Bronchial epithelial cell (primary cell): ENCODE data around the gene CARD19. TPM values are rescaled to one million over a fixed set of nuclear protein-coding genes. Genes with fewer than 3 reads are reported as not detected.

Experiments
- DNase-seq: peaks from one replicate; pipeline ENCODE4 v3.0.0-alpha.2; 2010; ENCODE audit warnings: low read depth
- FAIRE-seq: peaks from 2 replicates; lab custom pipeline; 2011; peaks lifted over from hg19 to GRCh38; lab: Jason Lieb, UNC
- H3K27me3 ChIP-seq: 2 replicates; pipeline ENCODE4 v1.5.1; 2011; ENCODE audit warnings: low read length; ENCODE audit not compliant: control insufficient read depth, insufficient read depth
- H3K36me3 ChIP-seq: 2 replicates; pipeline ENCODE4 v1.5.1; 2011; ENCODE audit warnings: low read length; ENCODE audit not compliant: control insufficient read depth, insufficient read depth
- H3K4me3 ChIP-seq: 2 replicates; pipeline ENCODE4 v1.5.1; 2011; ENCODE audit warnings: mild to moderate bottlenecking, low read depth, low read length, control low read depth
- CTCF ChIP-seq: IDR thresholded peaks from 2 replicates; pipeline ENCODE4 v1.5.1; 2011; ENCODE audit warnings: mild to moderate bottlenecking, moderate library complexity, low read length, control low read depth, inconsistent platforms; ENCODE audit not compliant: insufficient read depth, severe bottlenecking
- total RNA-seq: library from RNA; depleted of rRNA; stranded (reverse); fragments of >200 nt; gene quantifications from 2 replicates; pipeline ENCODE4 v1.2.1, GENCODE V29; 2014

CARD19 gene
- total RNA-seq, 1 donor from 2014 or later, result 43.4 TPM

- no peak for TF ChIP-seq CTCF
- Histone ChIP-seq H3K27me3 (no peaks in the 10 kb centered on the region), H3K36me3 (peaks cover 10% of the 10 kb centered on the region), H3K4me3 (no peak overlapping the region)
- FAIRE-seq (no peak), DNase-seq (no peak)
Measured at GRCh38 chr9:93126151-93126781, 30.2 kb downstream of the CARD19 start.

DNA sequence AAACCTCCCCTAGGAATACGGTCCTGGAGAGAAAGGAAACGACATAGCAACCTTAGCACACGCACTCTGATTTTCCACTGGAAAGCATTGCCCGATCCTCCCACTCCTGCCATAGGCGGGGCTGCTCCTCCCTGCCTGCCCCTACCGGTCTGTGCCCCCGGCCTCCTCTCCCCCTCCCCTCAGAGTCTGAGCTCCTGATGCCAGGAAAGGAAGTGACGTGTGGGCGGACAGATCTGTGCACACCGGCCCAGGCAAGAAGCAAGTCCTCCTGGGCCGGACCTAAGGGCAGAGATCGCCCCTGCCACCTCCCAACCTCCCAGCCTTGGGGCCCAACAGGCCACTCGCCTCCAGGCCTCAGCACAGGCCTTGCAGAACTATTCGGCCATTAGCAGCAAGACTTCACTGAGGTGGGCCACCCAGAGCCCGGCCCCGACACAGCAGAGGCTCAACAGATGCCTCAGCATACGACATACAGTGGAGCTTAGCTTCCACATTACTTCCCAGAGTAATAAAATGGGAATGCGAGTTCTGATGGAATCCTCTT lies 30.9 kb downstream of the CARD19 start:
- Histone ChIP-seq H3K4me3 (no peak overlapping the region), H3K36me3 (peaks cover 9% of the 10 kb centered on the region), H3K27me3 (no peaks in the 10 kb centered on the region)
- no peak for TF ChIP-seq CTCF
- FAIRE-seq (no peak), DNase-seq (peak; percentile 50)

GRCh38 chr9:93127395-93127911 lies 31.4 kb downstream of the CARD19 start:
- Histone ChIP-seq H3K27me3 (no peaks in the 10 kb centered on the region), H3K4me3 (no peak overlapping the region), H3K36me3 (peaks cover 12% of the 10 kb centered on the region)
- no peak for TF ChIP-seq CTCF
- no peak for DNase-seq
- no peak for FAIRE-seq

GRCh38 chr9:93128011-93128714 lies 32.1 kb downstream of the CARD19 start:
- DNase-seq (no peak), FAIRE-seq (no peak)
- H3K4me3 ChIP-seq, result no peak overlapping the region
- H3K27me3 ChIP-seq, result no peaks in the 10 kb centered on the region
- peaks cover 12% of the 10 kb centered on the region for H3K36me3 ChIP-seq
- TF ChIP-seq CTCF, result no peak

GRCh38 chr9:93128715-93129224 lies 32.8 kb downstream of the CARD19 start:
- Histone ChIP-seq H3K27me3 (no peaks in the 10 kb centered on the region), H3K36me3 (peaks cover 11% of the 10 kb centered on the region), H3K4me3 (no peak overlapping the region)
- DNase-seq (no peak), FAIRE-seq (no peak)
- TF ChIP-seq CTCF, result no peak
